ENCODE data around the gene ARFGEF3. TPM values are rescaled to one million over a fixed set of nuclear protein-coding genes. Genes with fewer than 3 reads are reported as not detected.

Gene ARFGEF3
- total and polyA plus RNA-seq, 2 donors, result 0.19 to 0.21 TPM

DNA sequence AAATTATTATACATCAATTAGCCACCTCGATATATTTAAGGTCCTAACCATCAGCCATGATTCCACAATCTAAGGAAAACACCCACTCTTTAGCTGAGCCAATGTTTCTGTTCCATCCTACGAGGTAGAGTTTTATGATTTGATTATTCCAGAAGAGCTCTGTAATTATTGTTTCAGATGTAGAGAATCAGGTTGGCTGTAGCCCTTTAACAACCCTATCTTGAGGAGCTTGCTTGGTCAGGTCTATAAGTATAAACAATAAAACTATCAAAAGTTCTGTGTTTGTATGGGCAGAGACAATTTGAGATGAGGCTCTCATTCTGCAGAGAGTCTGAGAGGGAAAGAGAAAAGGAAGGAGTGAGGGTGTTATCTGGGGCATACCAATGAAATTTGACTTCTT lies 56.7 kb downstream of the ARFGEF3 start, which contains the start of gene PBOV1:
Gene PBOV1 (minus strand): TSS at position 43 of the 400 bp plus-strand sequence. CDS start 96 bp downstream, outside the sequence.
- no peaks in the 10 kb centered on the region for H3K36me3 ChIP-seq (ENCODE audit: control insufficient read depth in 2 of 2, insufficient read depth in 2 of 2, low read length in 1 of 2)
- DNase-seq (ENCODE audit: low read depth in 6 of 9, low spot score in 9 of 9), result no peak
- H3K4me3 ChIP-seq (ENCODE audit: low read length in 2 of 2), result no peak within 1 kb of the TSS
- no peaks in the 10 kb centered on the region for H3K4me1 ChIP-seq (ENCODE audit: control insufficient read depth in 2 of 2, insufficient read depth in 2 of 2, low read length in 2 of 2)
- no peak within 1 kb of the TSS for H3K27ac ChIP-seq (ENCODE audit: low read depth in 1 of 2, low read length in 1 of 2)
- WGBS, result 86% methylated on average over 2 of the region's 2 CpGs
- no peaks in the 10 kb centered on the region for H3K9me3 ChIP-seq (ENCODE audit: control insufficient read depth in 2 of 2, insufficient read depth in 1 of 2, low read length in 1 of 2)
- no peaks in the 10 kb centered on the region for H3K27me3 ChIP-seq (ENCODE audit: control insufficient read depth in 2 of 2, insufficient read depth in 1 of 2, low read length in 1 of 2)

DNA sequence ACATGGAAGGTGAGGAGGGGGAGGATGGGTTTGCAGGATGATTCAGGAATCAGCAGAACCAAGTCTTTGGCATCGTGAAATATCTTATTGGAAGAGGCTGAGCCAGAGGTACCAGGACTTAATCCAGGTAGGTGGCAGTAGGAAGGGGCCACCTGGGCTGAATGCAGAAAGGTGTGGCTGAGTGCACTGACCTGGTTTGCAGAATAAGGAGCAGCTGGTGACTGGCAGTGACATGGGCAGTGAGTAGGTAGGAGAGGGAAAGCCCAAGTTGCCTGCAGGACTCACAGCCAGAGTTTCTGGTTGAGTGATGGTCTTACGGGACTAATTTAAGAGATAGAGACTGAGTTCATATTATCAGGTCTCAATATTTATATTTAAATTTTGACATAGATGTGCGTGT lies 57.7 kb downstream of the ARFGEF3 start:
- H3K9me3 ChIP-seq (ENCODE audit: control insufficient read depth in 2 of 2, insufficient read depth in 1 of 2, low read length in 1 of 2), result no peaks in the 10 kb centered on the region
- no peaks in the 10 kb centered on the region for H3K4me1 ChIP-seq (ENCODE audit: control insufficient read depth in 2 of 2, insufficient read depth in 2 of 2, low read length in 2 of 2)
- no peak overlapping the region for H3K4me3 ChIP-seq (ENCODE audit: low read length in 2 of 2)
- DNase-seq (ENCODE audit: low read depth in 6 of 9, low spot score in 9 of 9), result no peak
- H3K27me3 ChIP-seq (ENCODE audit: control insufficient read depth in 2 of 2, insufficient read depth in 1 of 2, low read length in 1 of 2), result no peaks in the 10 kb centered on the region
- no peak overlapping the region for H3K27ac ChIP-seq (ENCODE audit: low read depth in 1 of 2, low read length in 1 of 2)
- H3K36me3 ChIP-seq (ENCODE audit: control insufficient read depth in 2 of 2, insufficient read depth in 2 of 2, low read length in 1 of 2), result no peaks in the 10 kb centered on the region
- WGBS, result 94% methylated on average over 3 of the region's 3 CpGs

DNA sequence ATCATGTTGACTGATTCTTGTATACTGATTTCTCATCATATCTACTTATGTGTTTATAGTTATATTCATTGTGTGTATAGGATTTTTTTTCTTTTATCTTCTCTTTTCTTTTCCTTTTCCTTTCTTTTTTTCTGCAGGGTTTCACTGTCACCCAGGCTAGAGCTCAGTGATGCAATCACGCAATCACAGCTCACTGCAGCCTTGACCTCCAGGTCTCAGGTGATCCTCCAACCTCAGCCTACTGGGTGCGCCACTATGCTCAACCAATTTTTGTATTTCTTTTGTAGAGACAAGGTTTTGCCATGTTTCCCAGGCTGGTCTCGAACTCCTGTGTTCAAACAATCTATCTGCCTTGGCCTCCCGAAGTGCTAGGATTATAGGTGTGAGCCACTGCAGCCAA lies 58.2 kb downstream of the ARFGEF3 start:
- Histone ChIP-seq H3K4me1 (ENCODE audit: control insufficient read depth in 2 of 2, insufficient read depth in 2 of 2, low read length in 2 of 2) (no peaks in the 10 kb centered on the region), H3K36me3 (ENCODE audit: control insufficient read depth in 2 of 2, insufficient read depth in 2 of 2, low read length in 1 of 2) (no peaks in the 10 kb centered on the region), H3K4me3 (ENCODE audit: low read length in 2 of 2) (no peak overlapping the region), H3K9me3 (ENCODE audit: control insufficient read depth in 2 of 2, insufficient read depth in 1 of 2, low read length in 1 of 2) (no peaks in the 10 kb centered on the region), H3K27ac (ENCODE audit: low read depth in 1 of 2, low read length in 1 of 2) (no peak overlapping the region), H3K27me3 (ENCODE audit: control insufficient read depth in 2 of 2, insufficient read depth in 1 of 2, low read length in 1 of 2) (no peaks in the 10 kb centered on the region)
- no peak for DNase-seq (ENCODE audit: low read depth in 6 of 9, low spot score in 9 of 9)
- WGBS, result 97% methylated on average over 4 of the region's 4 CpGs

DNA sequence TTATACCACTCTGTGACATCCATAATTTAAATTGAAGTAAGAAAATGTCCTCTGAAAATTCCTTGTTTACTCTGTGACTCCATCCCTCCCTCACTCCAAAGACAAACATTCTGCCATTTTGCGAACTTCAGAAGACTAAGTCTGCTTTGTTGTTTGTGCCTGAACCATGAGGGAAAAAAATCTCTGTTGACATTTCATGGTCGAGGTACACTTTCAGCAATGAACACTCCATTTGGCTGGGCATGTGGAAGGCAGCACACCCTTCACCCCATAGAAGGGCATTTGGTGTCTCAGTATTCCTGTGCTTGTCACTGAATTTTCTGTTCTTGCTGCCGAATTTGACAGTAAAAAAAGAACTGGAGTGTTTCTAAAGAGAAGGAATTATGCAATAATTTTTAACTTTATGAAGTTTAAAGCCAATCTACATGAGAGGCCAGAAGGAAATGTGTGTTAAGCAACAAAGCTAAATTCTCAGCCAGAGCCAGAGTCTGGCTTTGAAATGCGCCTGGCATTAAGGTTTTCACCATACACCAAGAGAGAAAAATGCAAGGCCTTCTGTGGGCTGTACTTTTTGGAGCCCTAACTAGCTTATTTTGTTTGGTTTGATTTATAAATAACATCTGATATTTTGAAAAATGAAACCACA lies 61.3 kb downstream of the ARFGEF3 start:
- no peak for DNase-seq (ENCODE audit: low read depth in 6 of 9, low spot score in 9 of 9)
- no peaks in the 10 kb centered on the region for H3K4me1 ChIP-seq (ENCODE audit: control insufficient read depth in 2 of 2, insufficient read depth in 2 of 2, low read length in 2 of 2)
- H3K9me3 ChIP-seq (ENCODE audit: control insufficient read depth in 2 of 2, insufficient read depth in 1 of 2, low read length in 1 of 2), result no peaks in the 10 kb centered on the region
- H3K36me3 ChIP-seq (ENCODE audit: control insufficient read depth in 2 of 2, insufficient read depth in 2 of 2, low read length in 1 of 2), result no peaks in the 10 kb centered on the region
- no peak overlapping the region for H3K4me3 ChIP-seq (ENCODE audit: low read length in 2 of 2)
- no peaks in the 10 kb centered on the region for H3K27me3 ChIP-seq (ENCODE audit: control insufficient read depth in 2 of 2, insufficient read depth in 1 of 2, low read length in 1 of 2)
- no peak overlapping the region for H3K27ac ChIP-seq (ENCODE audit: low read depth in 1 of 2, low read length in 1 of 2)
- WGBS, result 88% methylated on average over 4 of the region's 4 CpGs

DNA sequence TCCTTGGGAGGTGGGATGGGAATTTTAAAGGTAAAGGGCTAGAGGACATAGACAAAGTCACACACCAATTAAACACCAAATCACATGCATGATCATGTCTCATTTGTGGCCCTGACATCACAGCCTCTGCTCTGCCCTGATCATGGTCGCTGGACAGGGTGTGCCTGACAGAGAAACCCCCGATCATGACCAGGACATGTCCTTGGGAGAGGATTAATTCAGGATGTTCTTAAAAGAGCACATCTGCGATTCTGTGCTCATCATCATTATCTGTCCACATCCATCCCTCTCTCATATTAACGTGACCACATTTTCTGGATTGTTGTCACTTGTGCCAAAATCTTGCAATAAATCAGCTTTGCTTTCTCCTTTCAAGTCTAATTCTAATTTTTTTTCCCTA lies 64.2 kb downstream of the ARFGEF3 start:
- Histone ChIP-seq H3K9me3 (ENCODE audit: control insufficient read depth in 2 of 2, insufficient read depth in 1 of 2, low read length in 1 of 2) (no peaks in the 10 kb centered on the region), H3K36me3 (ENCODE audit: control insufficient read depth in 2 of 2, insufficient read depth in 2 of 2, low read length in 1 of 2) (no peaks in the 10 kb centered on the region), H3K4me3 (ENCODE audit: low read length in 2 of 2) (no peak overlapping the region), H3K4me1 (ENCODE audit: control insufficient read depth in 2 of 2, insufficient read depth in 2 of 2, low read length in 2 of 2) (no peaks in the 10 kb centered on the region), H3K27ac (ENCODE audit: low read depth in 1 of 2, low read length in 1 of 2) (no peak overlapping the region), H3K27me3 (ENCODE audit: control insufficient read depth in 2 of 2, insufficient read depth in 1 of 2, low read length in 1 of 2) (peaks cover 0 to 2% of the 10 kb centered on the region in 2 donors)
- 95% methylated on average over 4 of the region's 4 CpGs for WGBS
- DNase-seq (ENCODE audit: low read depth in 6 of 9, low spot score in 9 of 9), result no peak

DNA sequence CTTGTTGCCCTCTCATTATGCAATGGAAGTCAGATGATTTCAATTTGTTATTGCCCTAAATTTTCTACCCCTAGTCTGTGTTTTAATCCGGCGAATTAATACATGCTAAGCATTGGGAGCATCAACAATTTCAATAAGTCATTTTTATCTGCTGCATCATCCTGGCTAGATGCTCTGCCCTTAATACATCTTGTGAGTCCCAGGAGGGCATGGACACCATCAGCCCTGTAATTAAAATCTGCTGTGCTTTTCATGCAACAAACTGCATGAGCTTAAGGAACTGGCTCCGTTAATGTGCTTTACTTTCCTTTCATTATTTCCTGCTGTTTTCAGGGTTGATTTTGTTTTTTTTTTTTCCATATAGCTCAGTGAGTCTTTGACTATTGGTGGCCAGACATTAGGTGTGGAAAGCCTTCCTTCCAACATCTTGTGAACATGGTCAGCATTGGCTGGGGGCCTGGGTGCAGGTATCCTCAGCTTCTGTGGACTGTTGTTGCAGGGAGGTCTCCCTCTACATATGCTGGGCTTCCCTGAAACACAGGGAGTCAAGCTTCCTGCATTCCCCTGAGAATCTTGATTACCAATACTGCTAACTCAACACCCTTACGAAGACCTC lies 65.1 kb downstream of the ARFGEF3 start:
- 95% methylated on average over 4 of the region's 4 CpGs for WGBS
- H3K27me3 ChIP-seq (ENCODE audit: control insufficient read depth in 2 of 2, insufficient read depth in 1 of 2, low read length in 1 of 2), result peaks cover 0 to 2% of the 10 kb centered on the region in 2 donors
- no peaks in the 10 kb centered on the region for H3K9me3 ChIP-seq (ENCODE audit: control insufficient read depth in 2 of 2, insufficient read depth in 1 of 2, low read length in 1 of 2)
- no peaks in the 10 kb centered on the region for H3K36me3 ChIP-seq (ENCODE audit: control insufficient read depth in 2 of 2, insufficient read depth in 2 of 2, low read length in 1 of 2)
- H3K4me3 ChIP-seq (ENCODE audit: low read length in 2 of 2), result no peak overlapping the region
- DNase-seq (ENCODE audit: low read depth in 6 of 9, low spot score in 9 of 9), result no peak
- H3K4me1 ChIP-seq (ENCODE audit: control insufficient read depth in 2 of 2, insufficient read depth in 2 of 2, low read length in 2 of 2), result no peaks in the 10 kb centered on the region
- H3K27ac ChIP-seq (ENCODE audit: low read depth in 1 of 2, low read length in 1 of 2), result no peak overlapping the region

DNA sequence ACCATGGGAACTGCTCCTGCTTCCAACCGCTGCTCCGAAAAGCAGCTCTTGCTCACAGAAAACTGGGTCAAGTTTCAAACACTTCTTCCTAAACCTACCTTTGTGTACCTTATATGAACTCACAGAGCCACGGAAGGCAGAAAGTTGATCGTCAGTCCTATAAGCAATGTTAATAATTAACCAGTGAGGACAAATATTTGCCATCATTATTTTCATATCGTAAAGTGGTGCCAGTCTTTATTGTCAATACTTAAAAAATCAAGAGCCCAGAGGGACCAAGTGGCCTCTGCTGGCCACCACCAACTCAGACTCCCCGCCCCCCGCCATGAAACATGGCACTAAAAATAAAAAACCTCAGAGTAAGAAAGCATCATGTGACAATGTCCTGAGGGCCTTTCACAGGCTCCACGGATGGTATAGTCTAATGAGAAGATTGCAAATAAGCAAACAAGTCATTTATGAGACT lies 65.6 kb downstream of the ARFGEF3 start:
- DNase-seq (ENCODE audit: low read depth in 6 of 9, low spot score in 9 of 9), result no peak
- Histone ChIP-seq H3K27me3 (ENCODE audit: control insufficient read depth in 2 of 2, insufficient read depth in 1 of 2, low read length in 1 of 2) (peaks cover 0 to 2% of the 10 kb centered on the region in 2 donors), H3K4me3 (ENCODE audit: low read length in 2 of 2) (no peak overlapping the region), H3K36me3 (ENCODE audit: control insufficient read depth in 2 of 2, insufficient read depth in 2 of 2, low read length in 1 of 2) (no peaks in the 10 kb centered on the region), H3K27ac (ENCODE audit: low read depth in 1 of 2, low read length in 1 of 2) (no peak overlapping the region), H3K4me1 (ENCODE audit: control insufficient read depth in 2 of 2, insufficient read depth in 2 of 2, low read length in 2 of 2) (no peaks in the 10 kb centered on the region), H3K9me3 (ENCODE audit: control insufficient read depth in 2 of 2, insufficient read depth in 1 of 2, low read length in 1 of 2) (no peaks in the 10 kb centered on the region)
- WGBS, result 95% methylated on average over 8 of the region's 8 CpGs

DNA sequence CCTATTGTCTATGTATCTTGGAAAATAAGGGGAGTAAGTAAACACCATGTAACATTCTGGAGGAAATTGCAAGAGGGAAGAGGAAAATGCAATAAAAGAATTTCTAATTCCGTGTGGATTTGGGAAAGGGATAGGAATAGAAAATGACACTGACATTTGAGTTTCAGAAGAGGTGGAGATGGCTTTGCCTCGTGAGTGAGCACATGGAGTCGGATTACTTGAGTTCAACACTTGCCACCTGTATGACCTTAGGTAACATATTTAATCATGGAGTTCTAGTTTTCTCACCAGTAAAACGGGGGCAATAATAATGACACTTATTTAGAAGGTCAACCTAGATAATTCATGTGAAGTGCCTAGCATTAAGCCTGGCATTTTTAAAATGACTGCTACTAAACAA lies 67.3 kb downstream of the ARFGEF3 start:
- Histone ChIP-seq H3K36me3 (ENCODE audit: control insufficient read depth in 2 of 2, insufficient read depth in 2 of 2, low read length in 1 of 2) (no peaks in the 10 kb centered on the region), H3K9me3 (ENCODE audit: control insufficient read depth in 2 of 2, insufficient read depth in 1 of 2, low read length in 1 of 2) (no peaks in the 10 kb centered on the region), H3K27me3 (ENCODE audit: control insufficient read depth in 2 of 2, insufficient read depth in 1 of 2, low read length in 1 of 2) (peaks cover 0 to 2% of the 10 kb centered on the region in 2 donors), H3K4me1 (ENCODE audit: control insufficient read depth in 2 of 2, insufficient read depth in 2 of 2, low read length in 2 of 2) (no peaks in the 10 kb centered on the region), H3K27ac (ENCODE audit: low read depth in 1 of 2, low read length in 1 of 2) (no peak overlapping the region), H3K4me3 (ENCODE audit: low read length in 2 of 2) (no peak overlapping the region)
- DNase-seq (ENCODE audit: low read depth in 6 of 9, low spot score in 9 of 9), result no peak
- WGBS, result 92% methylated on average over 4 of the region's 4 CpGs

DNA sequence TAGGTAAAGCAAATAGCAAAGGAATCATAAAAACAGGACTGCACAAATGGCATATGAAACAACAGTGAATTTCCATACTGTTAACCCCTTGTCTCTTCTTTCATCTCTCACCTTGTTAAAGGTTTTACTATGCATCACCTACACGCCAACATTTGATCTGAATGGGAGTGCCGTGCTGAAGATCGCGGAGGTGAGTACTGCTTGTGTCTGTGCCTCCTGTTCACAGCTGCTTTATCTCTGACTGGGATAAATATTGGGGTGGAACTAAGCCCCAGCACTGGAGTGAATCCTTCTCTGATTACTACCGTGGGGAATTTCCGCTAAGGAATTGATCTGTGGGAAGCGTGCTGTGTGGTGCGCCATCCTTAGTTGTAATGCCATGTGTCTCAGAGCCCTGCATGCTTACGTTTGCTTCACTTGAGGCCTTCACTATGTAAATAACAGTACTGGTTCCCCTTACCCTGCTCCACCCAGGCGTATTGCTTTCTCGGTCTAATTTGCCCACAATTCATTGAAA lies 68.0 kb downstream of the ARFGEF3 start:
- 97% methylated on average over 11 of the region's 11 CpGs for WGBS
- no peaks in the 10 kb centered on the region for H3K9me3 ChIP-seq (ENCODE audit: control insufficient read depth in 2 of 2, insufficient read depth in 1 of 2, low read length in 1 of 2)
- H3K4me1 ChIP-seq (ENCODE audit: control insufficient read depth in 2 of 2, insufficient read depth in 2 of 2, low read length in 2 of 2), result no peaks in the 10 kb centered on the region
- no peaks in the 10 kb centered on the region for H3K36me3 ChIP-seq (ENCODE audit: control insufficient read depth in 2 of 2, insufficient read depth in 2 of 2, low read length in 1 of 2)
- H3K27me3 ChIP-seq (ENCODE audit: control insufficient read depth in 2 of 2, insufficient read depth in 1 of 2, low read length in 1 of 2), result peaks cover 0 to 2% of the 10 kb centered on the region in 2 donors
- no peak overlapping the region for H3K27ac ChIP-seq (ENCODE audit: low read depth in 1 of 2, low read length in 1 of 2)
- no peak for DNase-seq (ENCODE audit: low read depth in 6 of 9, low spot score in 9 of 9)
- no peak overlapping the region for H3K4me3 ChIP-seq (ENCODE audit: low read length in 2 of 2)
